ENCODE results near the gene VSIG1. TPM values are rescaled to one million over a fixed set of nuclear protein-coding genes. Genes with fewer than 3 reads are reported as not detected.

VSIG1 gene
- total RNA-seq, 1 donor from 2014 or later = 0.29 TPM

DNA sequence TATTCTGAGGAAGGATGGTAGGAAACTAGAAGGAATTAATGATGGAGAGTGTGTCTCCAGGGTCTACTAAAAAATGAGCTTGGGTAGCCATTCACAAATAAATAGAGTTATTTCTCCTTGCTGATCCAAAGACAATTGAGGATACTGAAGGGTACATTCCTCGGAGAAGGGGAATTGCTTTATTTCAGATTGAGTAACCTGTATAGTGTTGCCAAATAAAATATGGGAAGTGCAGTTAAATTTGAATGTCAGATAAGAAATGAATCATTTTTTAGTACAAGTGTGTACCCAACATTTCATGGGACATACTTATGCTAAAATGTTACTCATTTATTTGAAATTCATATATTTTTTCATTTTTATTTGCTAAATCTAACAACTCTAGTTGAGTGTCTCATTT is 16.0 kb upstream of the VSIG1 start:
- H3K36me3 ChIP-seq (ENCODE audit: control insufficient read depth, insufficient read depth, low read length) = no peaks in the 10 kb centered on the region
- no peaks in the 10 kb centered on the region for H3K27me3 ChIP-seq (ENCODE audit: control insufficient read depth, insufficient read depth, low read length)
- DNase-seq (ENCODE audit: low read depth) = no peak
- TF ChIP-seq CTCF (IDR thresholded peaks at IDR 0.05; ENCODE audit: insufficient read depth, low read length, poor library complexity, severe bottlenecking) = no peak
- no peak overlapping the region for H3K4me3 ChIP-seq (ENCODE audit: low read depth, low read length)

DNA sequence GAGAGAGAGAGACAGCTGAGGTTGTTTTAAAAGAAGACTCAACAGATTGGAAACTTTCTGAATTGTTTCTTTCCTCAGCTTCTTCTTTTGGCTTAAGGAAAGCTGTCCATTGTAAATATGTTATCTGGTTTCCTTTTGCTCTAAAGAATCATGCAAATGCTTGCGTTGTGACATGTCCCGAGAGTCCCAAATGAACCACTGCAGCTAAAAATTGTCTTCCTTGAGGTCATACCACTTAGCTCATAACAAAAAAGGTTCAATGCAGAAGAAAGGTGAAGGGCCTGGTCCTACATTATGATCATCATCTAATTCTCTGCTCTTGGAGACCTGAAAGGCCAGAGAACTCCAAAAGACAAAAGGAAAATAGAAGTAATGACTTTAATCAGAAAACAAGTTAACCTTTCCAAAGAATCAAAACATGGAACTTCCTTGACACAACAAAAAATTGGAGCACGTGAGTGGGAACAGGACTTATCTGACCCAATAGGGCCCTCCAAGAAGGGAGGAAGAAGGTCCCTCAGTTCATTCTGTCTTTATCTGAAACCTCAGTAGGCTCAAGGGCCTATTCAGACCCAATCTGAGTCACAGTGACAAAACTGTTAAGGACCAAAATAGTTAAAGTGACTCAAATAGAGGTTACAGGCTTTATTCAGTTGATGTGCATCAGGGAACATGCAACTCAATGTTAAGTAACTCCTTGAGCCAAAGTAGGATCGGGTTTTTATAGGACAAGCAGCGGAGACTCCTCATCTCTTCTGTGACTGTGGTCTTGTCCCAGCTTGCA is 14.7 kb upstream of the VSIG1 start:
- no peaks in the 10 kb centered on the region for H3K36me3 ChIP-seq (ENCODE audit: control insufficient read depth, insufficient read depth, low read length)
- DNase-seq (ENCODE audit: low read depth) = no peak
- H3K27me3 ChIP-seq (ENCODE audit: control insufficient read depth, insufficient read depth, low read length) = no peaks in the 10 kb centered on the region
- H3K4me3 ChIP-seq (ENCODE audit: low read depth, low read length) = no peak overlapping the region
- no peak for TF ChIP-seq CTCF (IDR thresholded peaks at IDR 0.05; ENCODE audit: insufficient read depth, low read length, poor library complexity, severe bottlenecking)

DNA sequence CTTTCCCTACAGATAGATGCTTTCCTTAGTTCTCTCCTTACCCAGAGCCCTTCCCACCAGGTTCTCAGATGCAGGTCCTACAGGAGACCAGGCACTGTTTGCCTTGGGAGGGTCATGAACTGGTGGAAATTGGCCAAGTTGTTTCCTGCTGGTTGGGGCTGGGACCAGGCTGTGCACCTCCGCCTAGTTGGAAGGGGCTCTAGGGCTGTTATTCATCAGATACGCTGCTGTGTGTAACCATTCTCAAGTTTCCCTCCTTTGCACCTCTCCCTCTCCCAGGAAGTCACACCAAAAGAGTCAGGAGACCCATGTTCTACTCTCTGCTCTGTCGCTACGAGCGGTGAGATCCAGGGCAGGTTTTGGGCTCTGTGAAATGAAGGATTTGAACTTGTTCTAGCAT is 11.9 kb upstream of the VSIG1 start:
- TF ChIP-seq CTCF (IDR thresholded peaks at IDR 0.05; ENCODE audit: insufficient read depth, low read length, poor library complexity, severe bottlenecking) = no peak
- no peaks in the 10 kb centered on the region for H3K27me3 ChIP-seq (ENCODE audit: control insufficient read depth, insufficient read depth, low read length)
- H3K36me3 ChIP-seq (ENCODE audit: control insufficient read depth, insufficient read depth, low read length) = no peaks in the 10 kb centered on the region
- no peak for DNase-seq (ENCODE audit: low read depth)
- no peak overlapping the region for H3K4me3 ChIP-seq (ENCODE audit: low read depth, low read length)

DNA sequence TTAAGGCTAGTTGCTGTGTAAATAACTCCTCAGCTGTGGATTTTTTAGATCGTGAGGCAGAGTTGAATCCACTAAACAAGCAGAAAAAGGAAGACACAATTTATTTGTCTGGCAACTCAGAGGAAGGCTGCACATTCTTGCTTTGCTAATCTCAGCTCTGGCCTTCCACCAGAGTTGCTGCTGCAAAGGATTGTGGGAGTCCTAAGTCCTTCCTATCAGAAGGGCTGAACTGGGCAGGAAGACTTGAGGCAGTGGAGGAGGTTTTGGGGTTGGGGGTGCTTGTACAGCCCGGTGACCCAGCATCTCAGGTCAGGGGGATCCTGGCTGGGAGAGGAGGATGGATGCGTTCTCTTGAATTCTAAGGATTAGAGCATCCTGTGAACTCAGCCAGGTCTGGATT is 11.0 kb upstream of the VSIG1 start:
- no peak for DNase-seq (ENCODE audit: low read depth)
- no peak overlapping the region for H3K4me3 ChIP-seq (ENCODE audit: low read depth, low read length)
- H3K27me3 ChIP-seq (ENCODE audit: control insufficient read depth, insufficient read depth, low read length) = no peaks in the 10 kb centered on the region
- H3K36me3 ChIP-seq (ENCODE audit: control insufficient read depth, insufficient read depth, low read length) = no peaks in the 10 kb centered on the region
- no peak for TF ChIP-seq CTCF (IDR thresholded peaks at IDR 0.05; ENCODE audit: insufficient read depth, low read length, poor library complexity, severe bottlenecking)

DNA sequence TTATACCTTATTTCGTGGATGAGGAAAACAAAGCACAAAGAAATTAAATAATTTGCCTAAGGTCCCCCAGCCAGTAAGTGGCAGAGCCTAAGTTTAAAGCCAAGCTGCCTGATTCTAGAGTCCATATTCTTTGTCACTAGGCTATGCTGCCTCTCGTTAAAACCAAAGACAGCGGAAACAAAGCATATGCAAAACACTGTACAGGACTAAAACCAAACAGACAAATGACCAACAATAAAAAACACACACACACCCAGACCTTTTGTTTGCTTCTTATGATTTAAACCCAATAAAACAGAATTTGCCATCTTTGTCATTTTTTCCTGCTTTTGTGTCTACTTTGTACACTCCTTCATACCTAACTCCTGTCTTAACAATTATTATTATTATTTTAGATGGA is 10.1 kb upstream of the VSIG1 start:
- H3K27me3 ChIP-seq (ENCODE audit: control insufficient read depth, insufficient read depth, low read length) = no peaks in the 10 kb centered on the region
- no peak for TF ChIP-seq CTCF (IDR thresholded peaks at IDR 0.05; ENCODE audit: insufficient read depth, low read length, poor library complexity, severe bottlenecking)
- no peak for DNase-seq (ENCODE audit: low read depth)
- H3K4me3 ChIP-seq (ENCODE audit: low read depth, low read length) = no peak overlapping the region
- H3K36me3 ChIP-seq (ENCODE audit: control insufficient read depth, insufficient read depth, low read length) = no peaks in the 10 kb centered on the region
